ENCODE data around the gene RPL18A. TPM values are rescaled to one million over a fixed set of nuclear protein-coding genes. Genes with fewer than 3 reads are reported as not detected.
A peak's percentile ranks its signal among the peaks of the same experiment; 100 is the strongest.

Gene RPL18A
- 1,000 to 10,000 TPM; 3,109 to 3,329 TPM for total RNA-seq

DNA sequence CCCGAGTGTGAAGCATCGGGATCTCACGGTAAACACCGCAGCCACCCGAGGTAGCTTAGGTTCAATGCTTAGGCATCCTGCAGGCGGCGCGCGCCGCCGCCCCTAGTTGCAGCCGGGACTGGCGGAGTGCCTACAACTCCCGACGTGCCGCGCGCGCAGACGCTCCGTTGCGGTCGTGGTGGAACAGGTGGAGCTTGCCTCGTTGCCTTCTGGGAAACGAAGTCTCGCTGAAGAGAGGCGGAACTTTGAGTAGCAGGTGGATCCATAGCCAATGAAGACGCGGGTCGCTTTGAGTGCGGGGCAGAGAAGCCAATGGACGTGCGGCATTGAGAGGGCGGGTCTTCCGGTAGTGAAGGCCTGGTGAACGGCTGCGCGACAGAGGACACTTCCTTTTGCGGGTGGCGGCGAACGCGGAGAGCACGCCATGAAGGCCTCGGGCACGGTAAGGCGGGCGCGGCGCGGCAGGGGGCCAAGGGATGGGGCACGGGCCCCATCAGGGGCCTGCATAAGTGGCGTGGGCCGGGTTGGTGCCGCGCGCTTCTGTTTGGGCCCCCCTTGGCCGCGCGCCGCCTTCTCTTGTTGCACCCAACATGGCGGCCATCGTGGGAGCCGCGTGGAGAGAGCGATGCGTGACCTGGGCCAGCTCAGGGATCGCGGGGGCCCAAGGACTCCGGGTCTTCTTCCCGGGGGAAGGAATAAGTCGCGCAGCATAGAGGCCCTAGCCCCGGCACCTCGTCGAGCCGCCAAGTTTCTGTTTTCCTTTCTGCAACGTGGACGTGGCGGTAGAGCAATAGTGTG is at the start of gene RPL18A:
RPL18A (plus strand) TSS at position 378 of the 798 bp plus-strand sequence; CDS start at position 425, 47 bp downstream.
- ATAC-seq (peak; percentile 95), DNase-seq (peak; percentile 100)
- intact Hi-C loops (cut with DNase I, micrococcal nuclease): loop anchor here (1.0 to 5.0 kb wide), 13 partner anchors 11 to 554 kb away; partner anchors contain the start of genes B3GNT3 (in 1 of the 2), COLGALT1 (in 1 of the 2), MAP1S (in 1 of the 2) and MRPL34 (in 1 of the 2)
- Mint-ChIP-seq H3K36me3 (ENCODE audit: low read depth) (peaks cover 50% of the 10 kb centered on the region), H3K4me1 (peaks cover 35% of the 10 kb centered on the region), H3K4me3 (peak within 1 kb of the TSS; percentile 97), H3K27me3 (no peaks in the 10 kb centered on the region), H3K27ac (peak within 1 kb of the TSS; percentile 98), H3K9me3 (ENCODE audit: low read depth) (no peaks in the 10 kb centered on the region)
- CTCF ChIA-PET: interaction anchor here (0.6 to 6.9 kb wide), 30 partner anchors 10 to 505 kb away, joined by 3 to 102 read pairs (median 4); partner anchors contain the start of genes B3GNT3, CCDC124, JAK3 and SLC5A5
- POLR2A ChIA-PET: interaction anchor here (0.5 to 2.0 kb wide), 20 partner anchors 9 to 213 kb away, joined by 3 to 38 read pairs (median 4); partner anchors contain the start of genes CCDC124, FCHO1, JAK3 and MAP1S

DNA sequence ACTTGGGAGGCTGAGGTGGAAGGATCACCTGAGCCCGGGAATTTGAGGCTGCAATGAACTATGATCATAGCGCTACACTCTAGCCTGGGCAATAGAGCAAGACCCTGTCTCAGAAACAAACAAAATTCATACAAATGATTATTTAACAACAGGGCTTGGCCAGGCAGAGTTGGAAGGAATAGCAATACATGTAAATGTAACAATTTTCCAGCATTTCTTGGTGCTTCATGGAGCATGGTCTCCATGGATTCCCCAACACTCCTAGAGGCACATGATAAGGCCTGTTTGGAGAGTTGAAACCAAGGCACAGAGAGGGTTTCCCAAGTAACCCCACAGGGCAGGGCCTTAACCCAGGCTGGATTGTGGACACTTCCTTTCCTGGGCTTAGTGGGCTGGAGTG is 48.6 kb upstream of the RPL18A start:
- ATAC-seq (no peak), DNase-seq (no peak)
- ChIA-PET CTCF (no interaction called here), POLR2A (no interaction called here)
- no peaks in the 10 kb centered on the region for H3K36me3 Mint-ChIP-seq (ENCODE audit: low read depth)
- H3K4me3 Mint-ChIP-seq: no peak overlapping the region
- H3K4me1 Mint-ChIP-seq: peaks cover 14% of the 10 kb centered on the region
- H3K27ac Mint-ChIP-seq: no peak overlapping the region
- no peaks in the 10 kb centered on the region for H3K27me3 Mint-ChIP-seq
- H3K9me3 Mint-ChIP-seq (ENCODE audit: low read depth): no peaks in the 10 kb centered on the region
- intact Hi-C loops (cut with DNase I, micrococcal nuclease): no loop called here

DNA sequence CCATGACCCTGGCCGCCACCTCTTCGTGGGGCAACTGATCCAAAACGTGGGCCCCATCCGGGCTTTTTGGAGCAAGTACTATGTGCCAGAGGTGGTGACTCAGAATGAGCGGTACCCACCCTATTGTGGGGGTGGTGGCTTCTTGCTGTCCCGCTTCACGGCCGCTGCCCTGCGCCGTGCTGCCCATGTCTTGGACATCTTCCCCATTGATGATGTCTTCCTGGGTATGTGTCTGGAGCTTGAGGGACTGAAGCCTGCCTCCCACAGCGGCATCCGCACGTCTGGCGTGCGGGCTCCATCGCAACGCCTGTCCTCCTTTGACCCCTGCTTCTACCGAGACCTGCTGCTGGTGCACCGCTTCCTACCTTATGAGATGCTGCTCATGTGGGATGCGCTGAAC is 48.0 kb upstream of the RPL18A start:
- Mint-ChIP-seq H3K4me3 (no peak overlapping the region), H3K4me1 (peaks cover 14% of the 10 kb centered on the region), H3K36me3 (ENCODE audit: low read depth) (no peaks in the 10 kb centered on the region), H3K27me3 (no peaks in the 10 kb centered on the region), H3K27ac (no peak overlapping the region), H3K9me3 (ENCODE audit: low read depth) (no peaks in the 10 kb centered on the region)
- intact Hi-C loops (cut with DNase I, micrococcal nuclease): no loop called here
- no peak for ATAC-seq
- ChIA-PET POLR2A (no interaction called here), CTCF (no interaction called here)
- no peak for DNase-seq

DNA sequence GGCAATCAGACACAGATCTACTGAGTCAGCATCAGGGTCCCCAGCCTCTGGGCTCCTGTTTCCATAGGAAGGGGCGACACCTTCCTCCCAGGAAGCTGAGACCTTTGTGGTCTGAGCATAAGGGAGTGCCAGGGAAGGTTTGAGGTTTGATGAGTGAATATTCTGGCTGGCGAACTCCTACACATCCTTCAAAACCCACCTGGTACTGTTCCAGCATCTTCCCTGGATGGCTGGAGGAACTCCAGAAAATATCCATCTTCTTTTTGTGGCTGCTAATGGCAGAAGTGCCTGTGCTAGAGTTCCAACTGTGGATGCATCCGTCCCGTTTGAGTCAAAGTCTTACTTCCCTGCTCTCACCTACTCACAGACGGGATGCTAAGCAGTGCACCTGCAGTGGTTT is 47.6 kb upstream of the RPL18A start:
- Mint-ChIP-seq H3K9me3 (ENCODE audit: low read depth) (no peaks in the 10 kb centered on the region), H3K36me3 (ENCODE audit: low read depth) (no peaks in the 10 kb centered on the region), H3K27me3 (no peaks in the 10 kb centered on the region), H3K27ac (no peak overlapping the region), H3K4me1 (peaks cover 12% of the 10 kb centered on the region), H3K4me3 (no peak overlapping the region)
- intact Hi-C loops (cut with DNase I, micrococcal nuclease): no loop called here
- CTCF ChIA-PET: interaction anchor here (0.5 to 0.6 kb wide), 2 partner anchors 310 to 1684 kb away, joined by 3 read pairs; no protein-coding TSS in a partner anchor
- POLR2A ChIA-PET: no interaction called here
- ATAC-seq (no peak), DNase-seq (no peak)

DNA sequence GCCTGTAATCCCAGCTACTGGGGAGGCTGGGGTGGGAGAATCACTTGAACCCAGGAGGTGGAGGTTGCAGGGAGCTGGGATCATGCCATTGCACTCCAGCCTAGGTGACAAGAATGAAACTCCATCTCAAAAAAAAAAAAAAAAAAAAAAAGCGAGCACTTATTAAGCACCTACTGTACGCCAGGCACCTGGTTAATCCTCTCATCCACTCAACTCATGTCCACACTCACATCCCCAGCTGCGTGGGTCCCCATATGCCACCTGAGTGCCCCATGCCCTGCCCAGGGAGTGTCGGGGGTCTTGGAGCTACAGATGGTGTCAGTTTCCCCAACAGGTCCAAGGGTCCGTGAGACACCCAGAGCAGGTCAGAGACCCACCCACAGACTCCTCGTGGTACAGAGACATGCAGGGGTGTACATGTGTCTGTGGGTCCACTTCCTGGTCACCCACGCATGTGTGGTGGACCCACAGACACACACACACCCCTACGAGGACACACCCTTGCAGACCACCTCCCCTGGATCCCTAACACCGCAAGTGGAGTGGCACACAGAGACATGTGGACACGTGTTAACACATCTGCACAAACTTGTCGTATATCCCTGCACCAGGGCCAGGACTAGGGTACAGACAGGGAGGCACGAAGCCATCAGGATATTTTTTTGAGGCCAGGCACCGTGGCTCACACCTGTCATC is 41.9 kb upstream of the RPL18A start:
- Mint-ChIP-seq H3K4me3 (no peak overlapping the region), H3K9me3 (ENCODE audit: low read depth) (no peaks in the 10 kb centered on the region), H3K27me3 (no peaks in the 10 kb centered on the region), H3K4me1 (no peaks in the 10 kb centered on the region), H3K36me3 (ENCODE audit: low read depth) (no peaks in the 10 kb centered on the region), H3K27ac (no peak overlapping the region)
- ATAC-seq (no peak), DNase-seq (no peak)
- ChIA-PET CTCF (no interaction called here), POLR2A (interaction anchor here (1.1 kb wide), 1 partner anchor 42 kb away, joined by 7 read pairs; the partner anchor contains the start of gene RPL18A)
- intact Hi-C loops (cut with DNase I, micrococcal nuclease): no loop called here

DNA sequence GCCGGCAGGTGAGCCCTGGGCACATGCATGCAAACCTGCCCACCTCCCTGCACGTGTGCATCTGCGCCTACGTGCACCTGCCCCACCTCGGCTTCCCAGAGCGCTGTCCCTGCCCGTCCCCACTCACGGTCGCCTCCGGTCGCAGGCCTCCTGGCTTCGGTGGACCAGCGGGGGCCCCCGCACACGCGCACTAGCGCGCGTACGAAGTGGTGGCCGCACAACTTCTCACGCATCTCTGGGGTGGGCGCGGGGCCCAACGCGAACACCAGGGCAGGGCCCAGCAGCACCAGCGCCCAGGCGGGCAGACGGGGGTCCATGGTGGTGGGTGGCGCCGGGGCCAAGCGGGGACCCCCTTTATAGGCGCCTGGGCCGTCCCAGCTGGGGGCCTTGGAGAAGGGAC is 38.5 kb upstream of the RPL18A start, which contains the start of gene INSL3:
INSL3 (minus strand) TSS at position 330 of the 400 bp plus-strand sequence; CDS start at position 317, 13 bp downstream.
- Mint-ChIP-seq H3K4me3 (no peak within 1 kb of the TSS), H3K4me1 (no peaks in the 10 kb centered on the region), H3K9me3 (ENCODE audit: low read depth) (no peaks in the 10 kb centered on the region), H3K36me3 (ENCODE audit: low read depth) (peaks cover 4% of the 10 kb centered on the region), H3K27me3 (no peaks in the 10 kb centered on the region), H3K27ac (no peak within 1 kb of the TSS)
- intact Hi-C loops (cut with DNase I, micrococcal nuclease): no loop called here
- ChIA-PET POLR2A (no interaction called here), CTCF (interaction anchor here (0.7 kb wide), 1 partner anchor 366 kb away, joined by 3 read pairs; no protein-coding TSS in a partner anchor)
- no peak for ATAC-seq
- no peak for DNase-seq

DNA sequence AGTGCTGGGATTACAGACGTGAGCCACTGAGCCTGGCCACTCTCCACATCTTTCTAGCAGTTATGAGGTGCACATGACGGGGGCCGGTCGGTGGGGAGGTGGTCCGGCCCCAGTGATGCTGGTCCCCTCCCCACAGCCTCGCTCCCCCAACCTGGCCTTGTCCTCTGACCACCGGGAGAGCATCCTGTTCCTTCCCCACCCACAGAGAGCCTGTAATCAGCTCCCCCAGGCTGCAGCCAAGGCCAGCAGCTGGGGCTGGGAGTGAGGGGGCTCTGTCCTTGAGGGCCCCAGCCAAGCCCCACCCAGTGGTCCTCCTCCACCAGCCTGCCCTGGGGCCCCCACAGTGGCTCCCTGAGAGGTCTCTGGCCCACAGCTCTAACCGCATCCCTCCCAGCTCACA is 35.4 kb upstream of the RPL18A start:
- peak; percentile 12 for ATAC-seq

DNA sequence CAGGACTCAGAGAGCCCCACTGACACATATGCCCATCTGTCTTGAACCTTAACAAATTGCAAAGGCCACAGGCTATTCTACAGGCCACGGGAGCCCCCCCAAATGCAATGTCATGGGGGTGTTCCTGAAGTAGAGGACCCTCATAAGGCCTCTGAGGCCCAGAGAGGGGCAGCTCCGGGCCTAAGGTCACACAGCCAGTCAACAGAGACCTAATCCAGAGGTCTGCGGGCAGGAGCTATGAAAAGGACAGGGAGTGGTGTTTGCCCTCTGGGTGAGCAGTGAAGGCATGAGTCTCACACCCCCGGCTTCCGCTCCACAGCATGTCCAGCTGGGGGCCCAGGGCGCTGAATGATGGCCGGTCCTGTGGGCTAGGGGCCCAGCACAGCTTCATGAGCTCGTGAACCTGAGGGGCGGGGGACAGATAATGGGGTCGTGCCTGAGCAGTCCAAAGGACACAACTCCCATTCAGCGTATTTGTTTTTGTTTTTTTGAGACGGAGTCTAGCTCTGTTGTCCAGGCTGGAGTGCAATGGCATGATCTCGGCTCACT is 33.1 kb upstream of the RPL18A start:
- no peak overlapping the region for H3K27ac Mint-ChIP-seq
- ChIA-PET CTCF (no interaction called here), POLR2A (no interaction called here)
- no peaks in the 10 kb centered on the region for H3K9me3 Mint-ChIP-seq (ENCODE audit: low read depth)
- ATAC-seq (no peak), DNase-seq (no peak)
- no peaks in the 10 kb centered on the region for H3K4me1 Mint-ChIP-seq
- peaks cover 33% of the 10 kb centered on the region for H3K36me3 Mint-ChIP-seq (ENCODE audit: low read depth)
- no peak overlapping the region for H3K4me3 Mint-ChIP-seq
- no peaks in the 10 kb centered on the region for H3K27me3 Mint-ChIP-seq
- intact Hi-C loops (cut with DNase I, micrococcal nuclease): no loop called here

More for the DNA sequence above, 35.4 kb upstream of the RPL18A start:
- ChIA-PET CTCF (interaction anchor here (0.6 to 1.5 kb wide), 4 partner anchors 18 to 351 kb away, joined by 3 to 4 read pairs (median 3); partner anchors contain the start of gene CCDC124), POLR2A (interaction anchor here (0.7 to 1.0 kb wide), 4 partner anchors 9 to 35 kb away, joined by 3 to 10 read pairs (median 6); partner anchors contain the start of gene RPL18A)
- peaks cover 18% of the 10 kb centered on the region for H3K36me3 Mint-ChIP-seq (ENCODE audit: low read depth)
- H3K27me3 Mint-ChIP-seq: no peaks in the 10 kb centered on the region
- no peak overlapping the region for H3K27ac Mint-ChIP-seq
- no peaks in the 10 kb centered on the region for H3K4me1 Mint-ChIP-seq
- DNase-seq: no peak
- intact Hi-C loops (cut with DNase I, micrococcal nuclease): no loop called here
- no peak overlapping the region for H3K4me3 Mint-ChIP-seq
- H3K9me3 Mint-ChIP-seq (ENCODE audit: low read depth): no peaks in the 10 kb centered on the region

DNA sequence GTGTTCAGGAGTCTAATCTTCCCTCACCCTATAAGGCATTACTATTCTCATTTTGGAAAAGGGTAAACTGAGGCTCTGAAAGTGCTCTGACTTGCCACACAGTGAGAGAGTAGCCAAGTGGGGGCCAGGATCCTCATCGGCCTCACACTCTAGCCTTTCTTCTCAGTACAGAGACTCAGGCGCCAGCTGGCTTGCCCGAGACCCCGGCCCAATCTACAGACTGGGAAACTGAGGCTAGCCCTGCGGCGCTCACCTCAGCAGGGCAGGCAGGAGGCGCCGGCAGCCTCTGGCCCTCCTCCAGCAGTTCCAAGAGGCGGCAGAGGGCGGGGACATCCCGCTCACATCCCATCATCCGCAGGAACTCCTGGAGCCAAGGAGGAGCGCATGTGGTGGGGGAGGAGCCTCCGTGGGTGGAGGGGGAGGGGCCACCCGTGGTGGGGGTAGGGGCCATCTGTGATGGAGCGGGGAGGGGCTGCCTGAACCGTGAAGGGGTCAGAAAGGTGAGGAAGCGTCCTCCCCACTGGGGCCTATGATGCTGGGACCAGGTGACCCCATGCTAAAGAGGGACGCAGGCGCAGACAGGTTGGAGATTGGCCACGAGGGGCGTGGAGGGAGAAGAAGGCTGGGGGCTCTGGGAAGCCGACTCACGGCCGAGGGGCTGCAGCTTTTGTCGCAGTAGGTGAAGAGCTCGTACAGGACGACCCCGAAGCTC is 29.7 kb upstream of the RPL18A start:
- H3K36me3 Mint-ChIP-seq (ENCODE audit: low read depth): peaks cover 58% of the 10 kb centered on the region
- intact Hi-C loops (cut with DNase I, micrococcal nuclease): loop anchor here (1.0 to 2.0 kb wide), 3 partner anchors 12 to 83 kb away; no protein-coding TSS in a partner anchor
- H3K27ac Mint-ChIP-seq: no peak overlapping the region
- ATAC-seq (no peak), DNase-seq (no peak)
- no peaks in the 10 kb centered on the region for H3K27me3 Mint-ChIP-seq
- no peak overlapping the region for H3K4me3 Mint-ChIP-seq
- CTCF ChIA-PET: no interaction called here
- H3K4me1 Mint-ChIP-seq: no peaks in the 10 kb centered on the region
- POLR2A ChIA-PET: interaction anchor here (0.9 to 1.1 kb wide), 2 partner anchors 18 to 29 kb away, joined by 4 read pairs; partner anchors contain the start of genes JAK3 and RPL18A
- H3K9me3 Mint-ChIP-seq (ENCODE audit: low read depth): peaks cover 2% of the 10 kb centered on the region

DNA sequence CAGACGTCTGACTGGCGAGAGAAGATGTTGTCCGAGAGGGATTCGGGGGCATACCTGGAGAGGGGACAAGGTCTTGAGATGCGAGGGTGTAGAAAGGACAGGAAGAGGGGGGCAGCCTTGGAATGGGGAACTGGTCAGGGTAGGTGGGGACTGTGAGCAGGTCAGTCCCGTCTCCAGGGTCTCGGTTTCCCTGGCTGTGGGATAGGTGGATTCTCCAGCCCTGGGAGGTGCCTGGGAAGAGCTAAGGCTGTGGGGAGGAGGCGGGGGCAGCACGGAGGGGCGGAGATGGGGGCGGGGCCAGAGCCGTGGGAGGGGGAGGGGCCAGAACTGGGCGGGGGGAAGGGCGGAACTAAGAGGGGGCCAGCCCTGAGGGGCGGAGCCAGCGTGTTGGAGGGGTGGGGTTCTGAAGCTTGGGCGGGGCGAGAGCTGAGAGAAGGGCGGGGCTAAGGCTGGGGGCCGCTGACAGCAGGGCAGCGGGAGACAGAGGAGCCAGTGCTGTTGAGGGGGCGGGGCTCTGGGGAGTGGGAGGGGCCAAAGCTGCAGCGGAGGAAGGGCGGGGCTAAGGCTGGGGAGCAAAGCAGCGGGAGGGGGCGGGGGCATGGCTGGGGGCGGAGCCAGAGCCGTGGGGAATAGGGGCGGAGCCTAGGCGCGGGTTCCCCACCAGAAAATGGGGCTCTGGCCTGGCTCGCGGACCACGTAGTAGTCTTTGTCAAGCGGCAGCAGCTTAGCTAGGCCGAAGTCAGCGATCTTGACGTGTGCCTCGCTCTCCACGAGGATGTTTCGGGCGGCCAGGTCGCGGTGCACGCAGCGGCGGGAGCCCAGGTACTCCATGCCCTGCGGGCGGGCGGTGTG is 28.9 kb upstream of the RPL18A start:
- Mint-ChIP-seq H3K4me3 (no peak overlapping the region), H3K36me3 (ENCODE audit: low read depth) (peaks cover 65% of the 10 kb centered on the region)
- CTCF ChIA-PET: interaction anchor here (0.5 kb wide), 1 partner anchor 442 kb away, joined by 4 read pairs; no protein-coding TSS in a partner anchor

More for the DNA sequence above, 28.9 kb upstream of the RPL18A start:
- intact Hi-C loops (cut with DNase I, micrococcal nuclease): loop anchor here (1.0 to 2.0 kb wide), 3 partner anchors 12 to 83 kb away; no protein-coding TSS in a partner anchor
- POLR2A ChIA-PET: interaction anchor here (0.8 to 1.1 kb wide), 2 partner anchors 17 to 29 kb away, joined by 4 to 6 read pairs; partner anchors contain the start of genes JAK3 and RPL18A
- Mint-ChIP-seq H3K9me3 (ENCODE audit: low read depth) (peaks cover 2% of the 10 kb centered on the region), H3K27me3 (no peaks in the 10 kb centered on the region), H3K4me1 (peaks cover 6% of the 10 kb centered on the region), H3K27ac (no peak overlapping the region)
- DNase-seq (peak; percentile 87), ATAC-seq (peak; percentile 90)

All from activated CD4-positive, alpha-beta T cell treated with anti-CD3 and anti-CD28 coated beads for 36 hours (primary cell).